ENCODE results near the gene RLBP1. TPM values are rescaled to one million over a fixed set of nuclear protein-coding genes. Genes with fewer than 3 reads are reported as not detected.

Gene RLBP1
- total RNA-seq, 1 donor from 2014 or later, result not detected

- TF ChIP-seq, protein P1, sequence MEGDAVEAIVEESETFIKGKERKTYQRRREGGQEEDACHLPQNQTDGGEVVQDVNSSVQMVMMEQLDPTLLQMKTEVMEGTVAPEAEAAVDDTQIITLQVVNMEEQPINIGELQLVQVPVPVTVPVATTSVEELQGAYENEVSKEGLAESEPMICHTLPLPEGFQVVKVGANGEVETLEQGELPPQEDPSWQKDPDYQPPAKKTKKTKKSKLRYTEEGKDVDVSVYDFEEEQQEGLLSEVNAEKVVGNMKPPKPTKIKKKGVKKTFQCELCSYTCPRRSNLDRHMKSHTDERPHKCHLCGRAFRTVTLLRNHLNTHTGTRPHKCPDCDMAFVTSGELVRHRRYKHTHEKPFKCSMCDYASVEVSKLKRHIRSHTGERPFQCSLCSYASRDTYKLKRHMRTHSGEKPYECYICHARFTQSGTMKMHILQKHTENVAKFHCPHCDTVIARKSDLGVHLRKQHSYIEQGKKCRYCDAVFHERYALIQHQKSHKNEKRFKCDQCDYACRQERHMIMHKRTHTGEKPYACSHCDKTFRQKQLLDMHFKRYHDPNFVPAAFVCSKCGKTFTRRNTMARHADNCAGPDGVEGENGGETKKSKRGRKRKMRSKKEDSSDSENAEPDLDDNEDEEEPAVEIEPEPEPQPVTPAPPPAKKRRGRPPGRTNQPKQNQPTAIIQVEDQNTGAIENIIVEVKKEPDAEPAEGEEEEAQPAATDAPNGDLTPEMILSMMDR (IDR thresholded peaks at IDR 0.05; ENCODE audit: unreplicated experiment), result no peak
- Mint-ChIP-seq H3K36me3 (ENCODE audit: insufficient read depth) (peaks cover 3% of the 10 kb centered on the region), H3K27me3 (no peaks in the 10 kb centered on the region), H3K4me3 (ENCODE audit: low read depth) (peak overlapping the region; percentile 3), H3K4me1 (ENCODE audit: low read depth) (peaks cover 38% of the 10 kb centered on the region), H3K9me3 (ENCODE audit: low read depth) (no peaks in the 10 kb centered on the region), H3K27ac (peak overlapping the region; percentile 95)
- no peak for DNase-seq (ENCODE audit: low spot score, unreplicated experiment)
These were observed 22.4 kb downstream of the RLBP1 start for GRCh38 chr15:89198934-89199333.

DNA sequence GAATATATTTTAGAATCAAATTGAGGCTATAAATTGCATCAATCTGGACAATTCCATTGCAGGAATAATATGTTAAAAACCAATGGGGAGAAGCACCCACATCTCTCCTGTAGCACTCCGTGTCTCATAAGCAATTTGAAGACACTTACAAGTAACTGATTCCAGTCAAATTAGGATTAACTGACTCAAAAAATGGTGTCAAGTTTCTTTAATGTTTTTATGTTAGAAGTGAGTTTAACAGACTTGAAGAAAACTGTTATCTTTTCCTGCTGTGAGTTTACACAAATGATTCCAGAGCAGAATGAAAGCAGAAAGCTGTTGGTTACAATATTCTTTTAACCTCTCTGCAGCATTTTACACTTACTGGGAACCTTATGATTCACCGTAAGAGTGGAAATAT lies 23.2 kb downstream of the RLBP1 start:
- TF ChIP-seq, protein P1 (IDR thresholded peaks at IDR 0.05; ENCODE audit: unreplicated experiment), result no peak
- Mint-ChIP-seq H3K36me3 (ENCODE audit: insufficient read depth) (peaks cover 4% of the 10 kb centered on the region), H3K27me3 (no peaks in the 10 kb centered on the region), H3K4me1 (ENCODE audit: low read depth) (peaks cover 38% of the 10 kb centered on the region), H3K4me3 (ENCODE audit: low read depth) (peak overlapping the region; percentile 1), H3K27ac (peak overlapping the region; percentile 95), H3K9me3 (ENCODE audit: low read depth) (no peaks in the 10 kb centered on the region)
- DNase-seq (ENCODE audit: low spot score, unreplicated experiment), result no peak

GRCh38 chr15:89197503-89197971 lies 23.8 kb downstream of the RLBP1 start:
- TF ChIP-seq, protein P1 (IDR thresholded peaks at IDR 0.05; ENCODE audit: unreplicated experiment), result no peak
- H3K27ac Mint-ChIP-seq, result peak overlapping the region; percentile 95
- H3K4me1 Mint-ChIP-seq (ENCODE audit: low read depth), result peaks cover 38% of the 10 kb centered on the region
- no peak overlapping the region for H3K4me3 Mint-ChIP-seq (ENCODE audit: low read depth)
- peak; percentile 17 for DNase-seq (ENCODE audit: low spot score, unreplicated experiment)
- no peaks in the 10 kb centered on the region for H3K27me3 Mint-ChIP-seq
- H3K9me3 Mint-ChIP-seq (ENCODE audit: low read depth), result no peaks in the 10 kb centered on the region
- H3K36me3 Mint-ChIP-seq (ENCODE audit: insufficient read depth), result peaks cover 7% of the 10 kb centered on the region

DNA sequence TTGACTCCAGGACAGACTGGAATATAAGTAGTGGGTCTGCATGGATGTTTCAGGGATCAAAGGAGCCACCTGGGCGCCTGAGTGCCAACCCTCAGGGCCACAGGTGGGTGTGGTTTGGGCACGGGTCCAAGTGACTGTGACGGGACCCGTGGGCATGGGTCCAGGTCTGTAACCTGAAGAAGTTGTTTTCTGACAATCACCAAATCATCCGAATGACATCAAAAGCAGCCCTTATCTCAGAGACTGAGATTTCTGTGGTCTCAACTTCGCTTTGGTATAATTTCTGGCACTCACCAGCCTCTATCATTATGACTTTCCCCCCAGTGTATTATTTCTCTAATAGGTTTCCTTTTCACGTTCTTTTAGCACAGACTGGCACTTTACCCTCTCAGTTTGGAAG lies 24.4 kb downstream of the RLBP1 start:
- DNase-seq (ENCODE audit: low spot score, unreplicated experiment), result no peak
- Mint-ChIP-seq H3K4me3 (ENCODE audit: low read depth) (no peak overlapping the region), H3K27me3 (no peaks in the 10 kb centered on the region), H3K36me3 (ENCODE audit: insufficient read depth) (peaks cover 8% of the 10 kb centered on the region), H3K27ac (peak overlapping the region; percentile 95), H3K9me3 (ENCODE audit: low read depth) (no peaks in the 10 kb centered on the region), H3K4me1 (ENCODE audit: low read depth) (peaks cover 39% of the 10 kb centered on the region)
- TF ChIP-seq, protein P1 (IDR thresholded peaks at IDR 0.05; ENCODE audit: unreplicated experiment), result no peak

DNA sequence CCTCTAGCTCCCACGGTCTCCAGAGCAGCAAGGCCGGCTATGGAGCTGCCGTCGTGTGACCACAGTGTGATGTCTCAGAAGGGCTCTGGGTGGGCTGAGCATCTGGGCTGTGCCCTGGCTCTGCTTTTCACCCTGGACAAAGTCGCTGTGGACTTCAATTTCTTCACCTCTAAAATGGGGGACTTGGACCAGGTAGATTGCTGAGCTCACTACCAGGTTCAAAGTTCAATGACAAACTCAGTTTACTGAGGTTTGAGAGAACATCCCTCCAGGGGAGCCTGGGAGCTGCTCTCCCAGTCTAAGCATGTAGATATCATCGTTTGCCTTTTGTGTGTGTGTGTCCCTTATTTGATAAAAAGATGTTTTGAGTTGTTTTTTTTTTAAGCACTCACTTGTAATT lies 25.1 kb downstream of the RLBP1 start:
- H3K4me3 Mint-ChIP-seq (ENCODE audit: low read depth), result no peak overlapping the region
- H3K4me1 Mint-ChIP-seq (ENCODE audit: low read depth), result peaks cover 38% of the 10 kb centered on the region
- TF ChIP-seq, protein P1 (IDR thresholded peaks at IDR 0.05; ENCODE audit: unreplicated experiment), result no peak
- peak overlapping the region; percentile 77 for H3K27ac Mint-ChIP-seq
- no peak for DNase-seq (ENCODE audit: low spot score, unreplicated experiment)
- H3K36me3 Mint-ChIP-seq (ENCODE audit: insufficient read depth), result peaks cover 9% of the 10 kb centered on the region
- H3K9me3 Mint-ChIP-seq (ENCODE audit: low read depth), result no peaks in the 10 kb centered on the region
- no peaks in the 10 kb centered on the region for H3K27me3 Mint-ChIP-seq

All from progenitor cell of endocrine pancreas (in vitro differentiated cells).